Lung (tissue), 12 donors: ENCODE results near the gene PIK3C3. TPM values are rescaled to one million over a fixed set of nuclear protein-coding genes. Genes with fewer than 3 reads are reported as not detected.

Experiments used
- ATAC-seq: fragments of 200-7000 bp; cut with Tn5 transposase; one replicate; pipeline ENCODE4 v1.9.1; 2020; ENCODE audit warnings: moderate number of reproducible peaks; ENCODE audit not compliant: insufficient read depth, low FRiP score
- DNase-seq, 3 donors: peaks; one replicate each; pipeline ENCODE4 v3.0.0-alpha.2; 2013 to 2017
- H3K27ac ChIP-seq, 2 donors: one replicate each; pipeline ENCODE4 v1.5.1; 2013; ENCODE audit warnings: mild to moderate bottlenecking in 2 of 2, moderate library complexity in 2 of 2, control low read depth in 1 of 2, inconsistent platforms in 1 of 2, low read depth in 1 of 2, low read length in 1 of 2
- H3K27me3 ChIP-seq, 3 donors: one replicate each; pipeline ENCODE4 v1.5.1; 2013; ENCODE audit warnings: low read length in 2 of 3; ENCODE audit not compliant: control insufficient read depth in 3 of 3, insufficient read depth in 3 of 3
- H3K36me3 ChIP-seq, 4 donors: one replicate each; pipeline ENCODE4 v1.5.1; 2013; ENCODE audit warnings: low read length in 4 of 4, mild to moderate bottlenecking in 1 of 4, moderate library complexity in 1 of 4; ENCODE audit not compliant: control insufficient read depth in 4 of 4, insufficient read depth in 4 of 4
- H3K4me1 ChIP-seq, 5 donors: one replicate each; pipeline ENCODE4 v1.5.1; 2013; ENCODE audit warnings: low read length in 5 of 5, mild to moderate bottlenecking in 2 of 5, moderate library complexity in 1 of 5; ENCODE audit not compliant: control insufficient read depth in 5 of 5, insufficient read depth in 5 of 5
- H3K4me3 ChIP-seq: one replicate; pipeline ENCODE4 v1.5.1; 2013; ENCODE audit warnings: mild to moderate bottlenecking, control low read depth, moderate library complexity
- H3K9ac ChIP-seq, 2 donors: one replicate each; pipeline ENCODE4 v1.5.1; 2013; ENCODE audit warnings: low read length in 2 of 2, control low read depth in 1 of 2; ENCODE audit not compliant: insufficient read depth in 1 of 2
- H3K9me3 ChIP-seq, 4 donors: one replicate each; pipeline ENCODE4 v1.5.1; 2013; ENCODE audit warnings: low read length in 3 of 4, mild to moderate bottlenecking in 1 of 4, moderate library complexity in 1 of 4; ENCODE audit not compliant: control insufficient read depth in 4 of 4, insufficient read depth in 3 of 4
- CTCF ChIP-seq: IDR thresholded peaks from 2 replicates; pipeline ENCODE4 v1.5.1; 2012; ENCODE audit warnings: mild to moderate bottlenecking; ENCODE audit errors: control extremely low read depth, extremely low read depth
- WGBS, 2 donors: extraction: QIAGEN DNeasy Blood & Tissue Kit; methylation state at CpG; one replicate each; pipeline ENCODE4 v1.1.7; 2013; 5-methylcytosine and 5-hydroxymethylcytosine counted together
- polyA plus RNA-seq, 2 donors: library from polyadenylated mRNA; stranded (reverse); fragments of 200-250 nt; gene quantifications; one replicate each; pipeline ENCODE4 v1.2.1, GENCODE V29; 2013
- total RNA-seq, 2 donors: library from RNA; depleted of rRNA in 1 of 2; stranded (reverse); fragments of >200 nt in 1 of 2; gene quantifications; one replicate each; pipeline ENCODE4 v1.2.1, GENCODE V29; 2014 to 2021
- donor health status: control.
- donor health status: control.
- donor health status: Bipolar disorder and iron deficiency.
- donor health status: healthy.
- donor health status: DM: yes; HTN: yes; CAD: no.

PIK3C3 gene
- total and polyA plus RNA-seq, 4 donors, result 18.9 to 64.2 (median 36.1) TPM

- no peaks in the 10 kb centered on the region for H3K27me3 ChIP-seq
- no peak for TF ChIP-seq CTCF
- H3K9me3 ChIP-seq, result no peaks in the 10 kb centered on the region
- H3K4me3 ChIP-seq, result no peak overlapping the region
- 88 to 91% methylated on average over 5 of the region's 5 CpGs for WGBS, 2 donors
- no peak overlapping the region for H3K27ac ChIP-seq
- peaks cover 0 to 13% (median 6%) of the 10 kb centered on the region in 4 donors for H3K36me3 ChIP-seq
- no peaks in the 10 kb centered on the region for H3K4me1 ChIP-seq
- ATAC-seq (no peak), DNase-seq (no peak)
- no peak overlapping the region for H3K9ac ChIP-seq
Observed at GRCh38 chr18:41975284-41975683, 20.2 kb downstream of the PIK3C3 start.

DNA sequence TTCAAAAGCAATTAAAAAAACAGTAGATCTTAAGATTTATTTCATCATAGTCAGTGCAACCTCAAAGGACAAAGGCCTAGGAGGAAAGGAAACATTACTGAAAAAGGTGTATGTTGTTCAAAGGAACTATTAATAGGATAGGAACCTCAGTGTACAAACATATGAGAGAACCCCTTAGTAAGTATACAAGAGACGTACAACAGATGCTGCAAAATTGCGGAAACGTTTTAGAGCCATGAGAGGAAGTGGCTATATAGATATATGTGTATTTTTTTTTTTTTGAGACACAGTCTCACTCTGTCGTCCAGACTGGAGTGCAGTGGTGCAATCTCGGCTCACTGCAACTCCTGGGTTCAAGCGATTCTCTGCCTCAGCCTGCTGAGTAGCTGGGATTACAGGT, 22.2 kb downstream of the PIK3C3 start:
- H3K27me3 ChIP-seq, result no peaks in the 10 kb centered on the region
- H3K4me1 ChIP-seq, result no peaks in the 10 kb centered on the region
- no peak overlapping the region for H3K4me3 ChIP-seq
- no peak overlapping the region for H3K27ac ChIP-seq
- TF ChIP-seq CTCF, result no peak
- DNase-seq (no peak), ATAC-seq (no peak)
- no peak overlapping the region for H3K9ac ChIP-seq
- peaks cover 0 to 10% (median 3%) of the 10 kb centered on the region in 4 donors for H3K36me3 ChIP-seq
- no peaks in the 10 kb centered on the region for H3K9me3 ChIP-seq
- WGBS, 2 donors, result 34 to 72% methylated on average over 6 of the region's 6 CpGs

DNA sequence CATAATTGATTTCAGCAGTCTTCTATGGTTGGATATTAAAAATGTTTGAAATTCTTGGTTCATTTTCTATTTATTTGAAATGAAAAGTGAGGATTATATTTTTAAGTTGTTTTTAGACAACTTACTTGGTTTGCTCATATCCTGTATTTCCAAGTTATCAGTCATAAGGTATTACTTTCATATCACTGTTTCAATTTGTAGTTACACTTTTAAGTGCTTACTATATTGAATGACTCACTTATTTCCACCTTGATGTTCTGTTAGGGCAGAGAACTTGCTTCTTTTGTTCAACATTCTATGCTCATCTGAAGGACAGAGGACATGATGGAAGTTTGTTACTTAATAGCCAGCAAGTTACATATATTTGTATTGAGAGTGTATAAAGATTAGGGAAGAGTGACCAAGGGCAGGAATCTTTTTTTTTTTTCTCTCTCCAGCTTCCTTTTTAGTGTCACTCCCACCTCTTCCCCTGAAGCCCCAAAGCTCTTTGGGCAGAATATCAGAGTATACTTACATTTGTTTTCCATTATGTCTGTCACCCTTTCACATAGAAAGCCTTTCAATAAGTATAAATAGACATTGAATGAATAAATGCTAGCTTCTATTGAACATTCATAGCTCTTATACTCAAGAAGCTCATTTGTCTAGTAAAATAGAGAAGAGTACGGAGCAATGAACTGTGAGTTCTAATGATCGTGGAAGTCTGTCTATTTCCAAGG, 28.1 kb downstream of the PIK3C3 start:
- Histone ChIP-seq H3K9ac (no peak overlapping the region), H3K4me3 (no peak overlapping the region), H3K9me3 (no peaks in the 10 kb centered on the region), H3K36me3 (peaks cover 0 to 11% (median 1%) of the 10 kb centered on the region in 4 donors), H3K27me3 (no peaks in the 10 kb centered on the region), H3K27ac (no peak overlapping the region), H3K4me1 (peaks cover 0 to 5% (median 0%) of the 10 kb centered on the region in 5 donors)
- DNase-seq, result no peak
- no peak for ATAC-seq
- TF ChIP-seq CTCF, result no peak
- 97% methylated on average over 2 of the region's 2 CpGs for WGBS, 2 donors
